Endometrial microvascular endothelial cells (primary cell): ENCODE measurements around the gene FADS1. TPM values are rescaled to one million over a fixed set of nuclear protein-coding genes. Genes with fewer than 3 reads are reported as not detected.

ENCODE experiments used
- in situ Hi-C: cut with HindIII; loops from 2 replicates; pipeline ENCODE4 v1.10.0; 2017; ENCODE audit warnings: low sequenced_read_pairs, low pct_unique_long_range_greater_than_20kb; ENCODE audit errors: inconsistent ontology term
- total RNA-seq: library from RNA; depleted of rRNA; stranded (reverse); fragments of >200 nt; gene quantifications from one replicate; pipeline ENCODE4 v1.2.3, GENCODE V29; 2015; ENCODE audit errors: inconsistent ontology term

FADS1 gene
- total RNA-seq, 1 donor from 2014 or later: 40.0 TPM

DNA sequence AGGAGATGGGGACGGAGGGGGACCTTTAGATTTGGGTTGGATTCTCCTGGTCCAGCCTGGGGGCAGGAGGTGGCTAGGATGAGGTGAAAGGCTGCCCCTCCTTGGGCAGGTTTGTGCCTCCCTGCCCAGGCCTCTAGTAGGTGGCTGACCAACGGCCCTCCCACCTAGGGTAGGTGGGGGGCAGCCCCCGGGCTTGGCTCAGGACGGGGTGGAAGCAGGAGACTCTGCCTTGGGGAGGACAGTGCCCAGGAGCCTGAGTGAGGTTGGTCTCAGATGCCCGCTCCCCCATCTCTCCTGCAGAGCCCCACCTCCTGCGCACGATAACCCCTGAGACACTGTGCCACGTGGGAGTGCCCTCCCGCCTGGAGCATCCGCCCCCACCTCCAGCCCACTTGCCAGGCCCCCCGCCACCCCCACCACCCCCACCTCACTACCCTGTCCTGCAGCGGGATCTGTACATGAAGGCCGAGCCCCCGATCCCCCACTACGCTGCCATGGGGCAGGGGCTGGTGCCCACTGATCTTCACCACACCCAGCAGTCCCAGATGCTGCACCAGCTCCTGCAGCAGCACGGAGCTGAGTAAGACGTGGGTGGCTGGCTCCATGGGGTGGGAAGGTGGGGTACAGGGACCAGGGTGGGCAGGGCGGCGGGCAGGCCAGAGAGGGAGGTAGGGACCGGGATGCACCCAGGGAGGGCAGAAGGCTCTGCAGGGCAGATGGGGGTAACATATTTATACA lies 46.7 kb downstream of the FADS1 start:
- in situ Hi-C loops: no loop called here

DNA sequence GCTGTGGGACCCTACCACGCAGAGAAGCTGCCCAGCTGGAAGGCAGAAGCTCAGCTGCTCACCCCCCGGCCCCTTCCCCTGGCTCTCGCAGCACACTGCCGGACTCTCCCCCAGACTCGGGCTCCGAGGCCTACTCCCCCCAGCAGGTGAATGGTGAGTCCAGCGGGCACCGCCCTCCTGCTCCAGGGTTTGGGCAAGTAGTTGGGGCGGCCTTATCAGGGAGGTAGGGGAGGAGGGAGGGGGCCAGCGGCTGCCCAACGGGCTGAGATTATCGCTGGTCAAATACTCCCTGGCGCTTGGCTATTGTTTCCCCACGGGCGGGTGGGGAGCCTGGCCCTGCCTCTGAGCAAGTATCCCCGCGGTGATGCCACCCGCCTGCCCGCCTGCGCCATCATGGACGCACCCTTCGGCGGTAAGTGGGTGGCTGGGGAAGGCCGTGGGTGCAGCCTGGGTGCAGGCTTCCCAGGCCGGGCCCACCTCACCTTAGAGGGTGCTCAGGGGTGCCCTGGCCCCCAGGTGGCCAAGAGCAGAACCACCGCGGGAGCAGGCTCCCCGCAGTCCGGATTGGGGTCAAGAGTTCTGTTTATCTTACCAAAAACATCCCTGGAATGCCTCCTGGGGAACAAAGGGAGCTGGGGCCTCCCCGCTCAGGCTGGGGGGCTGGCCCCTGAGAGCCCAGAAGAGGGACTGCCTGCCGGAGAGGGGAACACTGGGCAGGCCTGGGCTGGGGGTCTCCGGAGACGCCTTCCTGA lies 47.5 kb downstream of the FADS1 start:
- in situ Hi-C loops: no loop called here

DNA sequence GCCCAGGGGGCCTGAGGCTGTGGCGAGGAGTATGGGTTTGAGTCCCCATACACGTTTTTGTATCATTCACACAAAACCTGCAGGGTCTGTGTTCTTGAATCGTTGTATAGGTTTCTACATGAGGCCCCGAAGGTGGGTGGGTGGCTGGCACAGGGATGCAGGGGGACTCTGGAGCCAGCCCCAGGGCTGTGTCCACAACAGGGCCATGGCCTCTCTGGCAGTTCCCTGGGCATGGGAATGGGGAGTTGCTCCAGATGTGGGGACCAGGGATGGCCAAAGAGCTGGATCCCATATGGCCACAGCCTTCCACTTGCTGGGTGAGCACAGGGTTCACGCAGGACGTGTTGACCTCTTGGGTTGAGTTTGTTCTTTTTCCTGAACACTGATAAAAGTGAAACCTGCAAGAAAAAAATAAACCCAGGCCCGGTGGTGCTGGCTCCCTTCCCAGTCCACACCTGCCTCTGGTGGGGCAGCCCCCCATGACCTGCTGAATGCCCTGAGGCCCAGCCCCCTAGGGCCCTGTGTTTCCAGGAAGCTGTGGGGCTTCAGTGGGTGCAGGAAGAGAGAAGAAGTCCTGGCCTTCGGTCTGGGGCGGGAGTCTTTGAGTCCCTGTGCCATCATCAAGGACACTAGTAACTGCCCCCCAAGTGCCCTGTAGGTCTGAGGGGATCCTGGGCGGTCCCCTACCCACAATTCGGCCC lies 48.3 kb downstream of the FADS1 start:
- in situ Hi-C loops: no loop called here

DNA sequence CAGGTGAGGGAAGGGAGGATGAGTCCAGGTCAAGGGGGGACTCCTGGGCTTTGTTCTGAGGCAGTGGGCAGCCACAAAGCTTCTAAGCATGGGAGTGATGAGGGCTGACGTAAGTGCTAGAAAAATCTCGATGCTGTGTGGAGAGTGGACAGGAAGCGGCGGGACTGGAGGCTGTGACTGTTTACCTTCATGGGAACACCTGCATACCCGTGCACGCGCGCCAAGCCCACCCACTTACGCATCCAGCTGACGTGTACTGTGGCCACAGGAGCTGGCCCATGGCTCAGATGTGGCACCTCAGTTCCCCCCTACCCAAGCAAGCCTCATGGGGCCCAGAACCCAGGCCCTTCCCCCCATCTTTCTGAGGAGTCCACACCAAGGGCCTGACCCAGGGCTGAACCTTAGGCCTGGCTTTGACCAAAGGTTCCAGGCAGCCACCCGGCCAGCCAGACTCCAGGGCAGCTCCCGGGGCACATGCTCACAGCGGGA lies 50.4 kb downstream of the FADS1 start:
- in situ Hi-C loops: no loop called here

DNA sequence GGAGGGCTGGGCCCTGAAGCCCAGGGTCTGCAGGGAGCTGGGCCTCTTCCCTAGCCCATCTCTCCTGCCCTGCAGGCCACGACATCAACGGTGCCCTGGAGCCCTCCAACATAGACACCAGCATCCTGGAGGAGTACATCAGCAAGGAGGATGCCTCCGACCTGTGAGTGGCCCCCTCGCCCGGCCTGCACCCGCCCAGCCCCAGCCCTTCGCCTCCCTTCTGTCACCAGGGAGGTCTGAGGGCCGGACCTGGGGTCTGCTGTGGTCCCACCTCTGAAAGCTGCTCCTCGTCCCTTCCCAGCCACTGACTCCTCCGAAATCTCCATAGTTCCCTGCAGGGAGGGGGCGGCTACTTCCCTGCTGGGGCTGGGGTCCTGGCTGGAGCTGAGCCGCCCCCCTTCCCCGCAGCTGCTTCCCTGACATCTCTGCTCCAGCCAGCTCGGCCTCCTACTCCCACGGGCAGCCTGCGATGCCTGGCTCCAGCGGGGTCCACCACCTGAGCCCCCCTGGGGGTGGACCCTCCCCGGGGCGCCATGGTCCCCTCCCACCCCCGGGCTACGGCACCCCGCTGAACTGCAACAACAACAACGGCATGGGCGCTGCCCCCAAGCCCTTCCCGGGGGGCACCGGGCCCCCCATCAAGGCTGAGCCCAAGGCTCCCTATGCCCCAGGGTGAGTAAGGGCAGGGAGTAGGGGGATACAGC lies 51.1 kb downstream of the FADS1 start:
- in situ Hi-C loops: no loop called here

DNA sequence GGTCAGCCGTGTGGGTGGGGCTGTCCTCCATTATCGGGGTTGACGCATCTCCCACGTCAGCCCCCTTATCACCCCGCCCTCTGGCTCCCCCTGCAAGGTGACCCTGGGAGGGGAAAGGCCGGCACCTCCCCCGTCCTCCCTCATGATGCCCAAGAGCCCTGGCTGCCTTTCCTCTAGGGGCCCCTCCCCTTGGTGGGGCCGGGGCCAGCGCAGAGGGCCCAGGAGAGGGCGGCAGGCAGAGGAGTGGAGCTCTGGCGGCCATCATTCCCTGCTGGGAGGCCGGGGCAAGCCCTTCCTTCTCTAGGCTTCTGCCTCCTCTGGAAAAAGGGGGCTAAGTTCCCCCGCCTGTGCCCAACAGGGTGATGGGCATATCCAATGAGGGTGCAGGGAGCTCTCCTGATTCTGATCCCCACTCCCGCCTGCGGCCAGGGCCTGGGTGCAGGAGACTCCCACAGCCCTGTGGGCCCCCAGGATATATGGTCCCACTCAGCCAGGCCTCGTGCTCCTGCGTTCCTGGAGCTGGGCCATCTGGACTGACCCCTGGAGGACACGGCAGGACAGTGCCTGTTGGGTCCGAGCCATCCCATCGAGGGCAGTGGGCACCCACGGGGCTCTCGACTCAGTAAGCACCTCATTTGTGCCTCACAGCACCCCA lies 52.1 kb downstream of the FADS1 start:
- in situ Hi-C loops: no loop called here

DNA sequence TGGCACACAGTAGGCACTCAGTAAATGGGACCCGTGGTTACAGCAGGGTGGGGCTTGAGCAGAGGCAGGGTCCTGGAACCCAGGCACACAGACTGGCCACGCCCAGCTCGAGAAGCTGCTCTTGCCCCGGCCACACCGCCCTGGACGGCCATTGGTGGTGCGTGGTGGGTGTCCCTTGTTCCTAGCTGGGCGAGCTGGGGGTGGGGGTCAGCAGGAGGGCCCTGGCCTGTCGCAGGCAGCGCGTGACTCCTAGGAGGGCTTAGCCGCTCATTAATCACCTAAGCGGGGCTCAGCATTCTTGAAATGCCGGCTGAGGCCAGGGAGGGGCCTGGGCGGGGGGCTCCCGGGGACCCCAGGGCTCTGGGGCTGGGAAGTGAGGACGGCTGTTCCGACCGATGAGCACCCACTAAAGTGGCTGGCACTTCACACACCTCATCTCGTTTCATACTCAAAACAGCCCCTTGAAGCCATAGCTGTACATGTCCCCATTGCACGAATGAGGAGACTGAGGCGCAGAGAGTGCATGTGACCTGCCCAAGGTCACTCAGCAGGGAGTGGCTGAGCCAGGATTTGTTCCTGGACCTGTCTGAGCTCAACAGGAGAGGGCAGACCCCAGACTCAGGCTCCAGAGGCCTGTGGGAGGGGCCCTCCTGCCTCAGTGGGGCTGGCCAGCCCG lies 52.7 kb downstream of the FADS1 start:
- in situ Hi-C loops: no loop called here

DNA sequence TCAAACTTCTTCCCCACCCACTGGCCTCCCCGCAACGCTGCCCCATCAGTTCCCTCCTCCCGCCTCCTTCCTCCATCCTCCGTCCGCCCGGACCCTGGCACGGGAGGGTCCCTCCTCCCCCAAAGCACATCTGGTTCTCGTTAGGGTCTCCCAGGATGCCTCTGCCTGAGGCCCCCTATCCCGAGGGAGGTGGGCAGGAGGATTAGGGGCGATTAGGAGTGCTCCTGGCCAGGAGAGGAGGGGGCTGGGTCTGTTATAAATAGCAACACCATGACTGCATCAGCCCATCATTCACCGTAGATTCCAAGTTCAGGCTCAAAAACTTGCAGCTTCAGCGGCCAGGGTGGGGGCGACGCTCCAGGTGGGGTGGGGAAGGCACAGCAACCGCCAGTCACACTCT lies 54.0 kb downstream of the FADS1 start:
- in situ Hi-C loops: no loop called here

DNA sequence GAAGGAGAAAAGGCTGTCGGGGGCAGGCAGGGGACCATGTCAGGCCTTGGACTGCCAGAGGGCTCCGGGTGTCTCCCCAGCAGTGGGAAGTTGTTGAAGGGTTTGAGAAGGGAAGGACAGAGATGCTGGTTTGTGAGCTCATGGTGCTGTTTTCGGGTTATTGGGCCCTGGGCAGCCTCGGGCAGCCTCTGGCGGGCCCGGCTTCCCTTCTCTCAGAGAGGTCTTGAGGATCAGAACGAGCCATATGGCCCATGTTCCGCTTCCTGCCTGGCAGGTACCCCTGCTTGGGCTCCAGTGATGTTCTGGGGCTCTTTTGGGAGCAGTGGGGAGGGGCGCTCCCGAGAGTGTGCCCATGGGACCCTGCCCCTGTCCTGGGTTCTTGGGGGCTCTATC lies 54.6 kb downstream of the FADS1 start:
- in situ Hi-C loops: no loop called here

DNA sequence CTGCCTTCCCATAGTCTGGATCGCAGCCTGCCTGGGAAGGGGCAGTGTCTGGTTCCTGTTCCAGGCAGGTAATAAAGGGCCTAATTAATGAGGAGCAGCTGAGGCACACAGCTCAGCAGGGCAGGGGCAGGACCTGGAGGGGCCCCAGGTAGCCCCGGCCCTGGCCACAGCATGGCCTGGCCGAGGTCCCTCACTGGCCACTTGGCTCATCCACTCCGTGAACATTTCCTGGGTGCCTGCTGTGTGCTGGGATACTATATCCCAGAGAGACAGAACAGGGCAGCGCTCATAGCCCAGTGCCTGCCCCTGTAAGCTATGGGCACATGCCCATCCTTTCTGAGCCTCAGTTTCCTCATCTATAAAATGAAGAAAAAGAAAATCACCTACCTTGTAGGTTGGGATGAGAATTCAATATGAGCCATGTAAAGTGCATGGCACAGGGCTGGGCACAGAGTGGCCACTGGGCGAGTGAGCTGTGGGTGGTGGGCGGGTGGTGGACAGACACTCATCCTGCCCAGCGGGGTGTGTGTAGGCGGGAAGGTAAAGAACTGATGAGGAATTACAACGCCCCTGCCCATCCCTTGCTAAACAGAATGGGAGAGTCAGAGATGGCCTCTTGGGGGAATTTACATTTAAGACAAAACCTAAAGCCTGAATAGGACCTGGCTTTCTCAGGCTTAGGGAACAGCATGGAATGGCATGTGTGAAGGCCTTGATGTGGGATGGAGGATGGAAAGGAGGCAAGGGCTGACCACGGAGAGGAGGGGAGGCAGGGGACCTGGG lies 55.2 kb downstream of the FADS1 start:
- in situ Hi-C loops: no loop called here

DNA sequence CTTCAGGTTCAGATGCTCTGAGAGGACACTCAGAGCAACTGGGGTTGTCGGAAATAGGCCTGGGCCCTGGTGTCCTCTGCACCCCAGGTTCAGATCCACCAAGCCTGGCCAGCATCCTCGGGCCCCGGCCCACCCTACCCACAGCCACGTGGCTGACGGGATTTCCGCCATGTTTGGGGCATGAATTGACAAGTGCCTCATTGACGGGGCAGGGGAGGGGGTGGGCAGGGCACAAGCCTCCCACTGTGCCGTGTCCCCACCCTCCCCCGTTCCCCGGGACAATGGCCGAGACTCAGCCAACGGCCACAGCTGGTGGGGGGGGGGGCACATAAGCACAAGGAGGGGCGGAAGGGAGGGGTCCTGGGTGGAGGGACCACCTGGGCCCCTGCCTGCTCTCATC lies 55.9 kb downstream of the FADS1 start:
- in situ Hi-C loops: no loop called here

DNA sequence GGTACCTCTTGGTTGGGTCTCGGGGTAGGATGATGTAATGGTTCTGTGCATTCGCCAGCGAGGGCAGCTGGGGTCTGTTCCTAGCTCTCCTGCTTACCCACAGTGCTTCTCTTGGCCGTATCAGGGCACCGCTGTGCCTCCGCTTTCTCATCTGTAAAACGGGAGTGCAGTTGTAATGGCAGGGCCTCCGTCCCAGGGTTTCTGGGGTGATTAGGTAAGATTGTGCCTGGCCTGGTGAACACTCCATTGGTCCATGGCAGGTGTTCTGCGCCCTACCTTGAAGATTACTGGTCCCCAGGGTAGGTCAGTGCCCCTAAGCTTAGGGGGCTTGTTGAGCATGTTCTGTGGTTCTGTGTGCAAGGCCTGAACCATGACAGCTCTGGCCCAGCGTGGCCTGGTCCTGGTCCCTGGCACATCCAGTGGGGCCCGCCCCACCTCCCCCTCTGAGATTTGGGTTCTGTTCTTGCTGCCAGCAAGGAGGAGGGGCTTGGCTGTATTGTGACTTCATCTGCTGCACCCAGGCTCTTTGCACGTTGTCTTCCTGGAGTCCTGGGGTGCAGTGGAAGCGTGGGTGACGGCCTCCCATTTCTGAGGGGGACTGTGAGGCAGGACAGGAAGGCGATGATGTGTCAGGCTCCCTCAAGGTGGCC lies 59.5 kb downstream of the FADS1 start:
- in situ Hi-C loops: no loop called here

DNA sequence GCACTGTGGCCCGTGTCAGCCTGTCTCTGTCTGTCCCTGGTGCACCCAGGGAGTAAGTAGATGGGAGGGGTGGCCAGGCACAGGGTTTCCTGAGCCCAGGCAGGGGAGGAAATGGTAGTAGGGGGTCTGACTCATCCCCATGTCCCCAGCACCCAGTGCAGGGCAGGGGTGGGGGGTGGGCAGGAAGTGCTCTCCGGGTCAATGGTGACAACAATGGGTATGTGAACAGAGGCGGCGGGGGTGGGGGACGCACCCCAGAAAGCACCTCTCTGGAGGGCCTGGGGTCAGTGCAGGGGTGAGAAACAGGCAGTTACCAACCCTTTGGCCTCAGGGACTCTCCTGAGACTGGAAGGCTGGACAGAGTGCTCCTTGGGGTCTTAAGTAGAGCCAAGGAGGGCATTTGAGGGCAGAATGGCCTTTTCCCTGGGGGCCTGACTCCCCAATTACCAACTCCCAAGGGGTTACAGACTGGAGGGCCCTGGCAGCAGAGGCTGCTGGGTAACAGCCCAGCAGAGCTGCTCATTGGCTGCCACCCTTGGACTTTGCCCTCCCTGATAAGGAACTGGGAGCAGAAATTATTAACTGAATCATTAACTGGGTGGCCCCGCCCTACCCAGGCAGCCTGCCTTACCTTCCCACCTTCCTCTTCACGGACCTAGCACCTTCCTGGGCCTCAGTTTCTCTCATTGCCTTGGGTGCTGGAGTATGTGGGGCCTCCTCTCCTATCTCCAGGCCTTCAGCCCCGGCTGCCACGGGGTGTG lies 60.2 kb downstream of the FADS1 start:
- in situ Hi-C loops: no loop called here

DNA sequence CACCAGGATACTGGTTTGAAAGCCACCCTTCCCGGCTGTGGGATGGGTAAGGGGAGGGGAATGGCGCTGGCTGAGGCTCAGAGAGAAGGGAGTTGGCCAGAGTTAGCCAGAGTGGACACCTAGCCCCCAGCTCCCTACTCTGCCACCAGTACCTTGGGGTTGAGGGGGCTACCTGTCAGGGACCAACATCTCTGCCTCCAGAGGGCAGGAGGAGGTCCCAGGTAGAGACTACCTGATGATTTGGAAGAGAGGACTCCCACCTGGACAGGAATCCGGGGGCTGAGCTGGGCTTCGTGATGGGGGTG lies 60.7 kb downstream of the FADS1 start:
- in situ Hi-C loops: no loop called here

DNA sequence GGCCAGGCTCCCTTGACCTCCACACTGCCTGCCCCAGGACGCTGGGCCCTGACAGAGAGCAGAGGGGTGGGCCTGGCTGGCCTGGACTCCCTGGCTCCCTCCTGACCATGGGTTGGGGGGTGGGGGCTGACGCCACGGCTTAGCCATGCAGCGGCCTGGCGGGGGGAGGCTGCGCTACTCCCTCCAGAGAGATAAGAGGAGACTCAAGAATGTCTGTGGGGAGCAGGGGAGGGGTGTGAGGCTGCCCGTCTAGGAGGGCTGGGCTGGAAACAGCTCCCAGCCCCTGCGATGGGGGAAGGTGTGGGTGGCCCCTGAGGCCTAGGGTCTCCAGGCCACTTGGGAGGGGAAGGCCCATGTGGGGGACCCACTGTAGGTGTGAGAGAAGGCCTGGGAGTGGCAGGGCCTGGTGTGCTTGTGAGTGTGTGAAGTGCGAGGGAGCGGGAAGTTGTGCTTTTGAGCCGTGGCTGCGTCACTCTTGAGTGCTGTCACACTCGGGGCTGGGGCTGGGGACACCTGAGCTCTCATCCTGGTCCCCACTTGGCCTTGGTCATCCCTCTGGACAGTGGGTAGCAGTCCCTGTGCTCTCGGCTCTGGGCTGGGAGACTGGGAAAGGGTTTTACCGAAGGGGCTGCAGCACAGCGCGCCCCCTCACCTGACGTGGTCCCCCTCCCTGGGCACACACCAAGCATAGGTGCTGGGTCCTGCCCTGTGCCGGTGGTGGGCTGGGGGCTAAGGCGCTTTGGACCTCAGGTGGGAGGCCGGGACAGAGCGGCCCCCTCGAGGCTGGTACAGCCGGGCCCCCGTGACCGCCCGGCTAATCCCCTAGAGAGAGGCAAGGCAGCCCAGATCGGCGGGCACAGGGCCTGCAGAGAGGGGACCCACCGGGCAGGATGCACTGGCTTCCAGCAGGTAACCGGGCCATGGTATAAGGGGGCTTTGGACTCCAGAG lies 62.0 kb downstream of the FADS1 start:
- in situ Hi-C loops: no loop called here

DNA sequence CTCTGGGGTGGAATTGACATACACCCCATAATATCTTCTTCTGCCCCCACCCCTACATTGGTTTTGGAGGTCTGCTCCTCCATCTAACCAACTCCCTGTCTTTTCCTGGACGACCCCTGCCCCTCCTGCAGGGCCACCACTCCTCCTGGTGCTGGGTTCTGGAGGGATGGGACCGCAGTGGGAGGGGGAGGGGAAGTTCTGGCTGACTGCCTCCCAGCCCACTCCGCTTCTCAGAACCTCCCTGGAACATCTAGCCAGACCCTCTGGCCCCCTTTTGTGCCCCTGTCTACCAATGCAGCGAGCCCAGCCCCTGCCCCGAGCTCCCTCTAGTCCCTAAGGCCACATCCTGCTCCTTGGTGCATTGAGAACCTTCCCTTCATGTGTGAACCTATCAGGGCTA lies 63.1 kb downstream of the FADS1 start:
- in situ Hi-C loops: no loop called here
